ENCODE data around the gene CWF19L2. TPM values are rescaled to one million over a fixed set of nuclear protein-coding genes. Genes with fewer than 3 reads are reported as not detected.
"Not testable (repeated sequence)": the region's sequence is repeated elsewhere in the genome, so short reads cannot be mapped to it uniquely, and the experiment has no call there.

The CWF19L2 gene
- 10 to 100 TPM; 19.0 to 25.0 (median 21.0) TPM for polyA plus RNA-seq (ENCODE audit: insufficient read length in 4 of 4)

GRCh38 chr11:107457558-107458271 is at the start of gene CWF19L2:
Gene CWF19L2, minus strand, starts transcription at chr11:107457825. Its CDS starts 9 bp downstream, at chr11:107457816.
- DNase-seq (ENCODE audit: low read depth in 4 of 4, low spot score in 2 of 4), result peak; percentile 87 to 94 (median 89)

GRCh38 chr11:107505647-107506225 is 48.1 kb upstream of the CWF19L2 start:
- no peak for DNase-seq (ENCODE audit: low read depth in 4 of 4, low spot score in 2 of 4)

- no peak for DNase-seq (ENCODE audit: low read depth in 4 of 4, low spot score in 2 of 4)
Measured at GRCh38 chr11:107504981-107505380, 47.4 kb upstream of the CWF19L2 start.

- DNase-seq (ENCODE audit: low read depth in 4 of 4, low spot score in 2 of 4), result no peak
Measured at GRCh38 chr11:107501713-107502112, 44.1 kb upstream of the CWF19L2 start.

GRCh38 chr11:107497371-107497770 is 39.7 kb upstream of the CWF19L2 start:
- not testable (repeated sequence) for DNase-seq (ENCODE audit: low read depth in 4 of 4, low spot score in 2 of 4)

- DNase-seq (ENCODE audit: low read depth in 4 of 4, low spot score in 2 of 4), result no peak
Measured at GRCh38 chr11:107496011-107496410, 38.4 kb upstream of the CWF19L2 start.

GRCh38 chr11:107494055-107494454 is 36.4 kb upstream of the CWF19L2 start:
- DNase-seq (ENCODE audit: low read depth in 4 of 4, low spot score in 2 of 4), result no peak

- no peak for DNase-seq (ENCODE audit: low read depth in 4 of 4, low spot score in 2 of 4)
Measured at GRCh38 chr11:107493117-107493516, 35.5 kb upstream of the CWF19L2 start.

GRCh38 chr11:107490836-107491235 is 33.2 kb upstream of the CWF19L2 start:
- DNase-seq (ENCODE audit: low read depth in 4 of 4, low spot score in 2 of 4), result no peak

GRCh38 chr11:107482234-107482633 is 24.6 kb upstream of the CWF19L2 start:
- DNase-seq (ENCODE audit: low read depth in 4 of 4, low spot score in 2 of 4), result no peak

- no peak for DNase-seq (ENCODE audit: low read depth in 4 of 4, low spot score in 2 of 4)
Measured at GRCh38 chr11:107478922-107479321, 21.3 kb upstream of the CWF19L2 start.

- no peak for DNase-seq (ENCODE audit: low read depth in 4 of 4, low spot score in 2 of 4)
Measured at GRCh38 chr11:107477820-107478219, 20.2 kb upstream of the CWF19L2 start.

- DNase-seq (ENCODE audit: low read depth in 4 of 4, low spot score in 2 of 4), result peak in 2 of 4 donors; percentile 13 to 25
Measured at GRCh38 chr11:107473792-107474191, 16.2 kb upstream of the CWF19L2 start.

- DNase-seq (ENCODE audit: low read depth in 4 of 4, low spot score in 2 of 4), result no peak
Measured at GRCh38 chr11:107472966-107473365, 15.3 kb upstream of the CWF19L2 start.

GRCh38 chr11:107468596-107468995 is 11.0 kb upstream of the CWF19L2 start:
- DNase-seq (ENCODE audit: low read depth in 4 of 4, low spot score in 2 of 4), result no peak

- peak in 2 of 4 donors; percentile 24 to 37 for DNase-seq (ENCODE audit: low read depth in 4 of 4, low spot score in 2 of 4)
Measured at GRCh38 chr11:107467696-107468095, 10.1 kb upstream of the CWF19L2 start.

GRCh38 chr11:107466275-107466866 is 8.7 kb upstream of the CWF19L2 start:
- DNase-seq (ENCODE audit: low read depth in 4 of 4, low spot score in 2 of 4), result not testable (repeated sequence)

- DNase-seq (ENCODE audit: low read depth in 4 of 4, low spot score in 2 of 4), result no peak
Measured at GRCh38 chr11:107457205-107457557, 444 bp downstream of the CWF19L2 start.

GRCh38 chr11:107453594-107454286 is 3.9 kb downstream of the CWF19L2 start:
- DNase-seq (ENCODE audit: low read depth in 4 of 4, low spot score in 2 of 4), result no peak

- DNase-seq (ENCODE audit: low read depth in 4 of 4, low spot score in 2 of 4), result no peak
Measured at GRCh38 chr11:107446822-107447431, 10.7 kb downstream of the CWF19L2 start.

GRCh38 chr11:107442715-107443215 is 14.9 kb downstream of the CWF19L2 start:
- DNase-seq (ENCODE audit: low read depth in 4 of 4, low spot score in 2 of 4), result no peak
